Measurements from ENCODE around the gene COQ7. TPM values are rescaled to one million over a fixed set of nuclear protein-coding genes. Genes with fewer than 3 reads are reported as not detected.
A peak's percentile ranks its signal among the peaks of the same experiment; 100 is the strongest.

The COQ7 gene
- total RNA-seq, 1 donor from 2014 or later = 22.0 TPM

DNA sequence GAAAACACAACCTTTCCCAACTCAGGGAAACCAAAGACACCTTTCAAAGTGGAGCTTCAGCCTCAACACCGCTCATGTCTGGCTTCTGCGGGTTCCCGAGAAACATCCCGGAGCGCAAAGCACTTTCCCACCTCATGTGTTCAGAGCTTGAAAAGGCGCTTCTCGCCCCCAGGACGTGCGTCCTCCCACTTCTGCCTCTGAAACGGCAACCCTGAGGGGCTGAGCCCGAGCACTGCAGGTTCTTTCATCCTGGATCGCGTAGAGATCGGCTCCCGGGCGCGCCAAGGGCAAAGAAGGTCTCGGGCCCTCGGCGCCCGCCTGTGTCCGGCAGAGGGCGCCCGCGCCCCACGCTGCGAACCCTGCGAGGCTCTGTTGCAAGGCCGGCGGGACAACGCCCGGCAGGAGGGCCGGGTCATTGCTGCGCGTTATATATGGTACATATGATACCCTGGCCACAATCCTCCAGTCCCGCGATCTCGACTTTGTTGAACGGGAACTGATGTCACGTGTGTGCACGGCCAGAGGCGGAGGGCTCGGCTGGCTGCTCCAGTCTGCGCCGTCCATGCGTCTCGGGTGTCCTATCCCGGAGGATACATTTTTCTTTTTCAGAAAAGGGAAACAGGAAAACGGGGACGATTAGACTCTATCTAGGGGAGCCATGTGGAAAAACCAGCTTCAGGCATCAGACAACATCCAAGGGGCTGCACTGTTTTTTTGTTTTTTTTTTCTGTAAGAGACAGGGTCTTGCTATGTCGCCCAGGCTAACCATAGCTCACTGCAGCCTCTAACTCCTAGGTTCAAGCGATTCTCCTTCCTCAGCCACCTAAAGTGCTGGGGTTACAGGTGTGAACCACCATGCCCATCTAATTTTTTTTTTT is 19.1 kb downstream of the COQ7 start:
- TF ChIP-seq, protein P1, sequence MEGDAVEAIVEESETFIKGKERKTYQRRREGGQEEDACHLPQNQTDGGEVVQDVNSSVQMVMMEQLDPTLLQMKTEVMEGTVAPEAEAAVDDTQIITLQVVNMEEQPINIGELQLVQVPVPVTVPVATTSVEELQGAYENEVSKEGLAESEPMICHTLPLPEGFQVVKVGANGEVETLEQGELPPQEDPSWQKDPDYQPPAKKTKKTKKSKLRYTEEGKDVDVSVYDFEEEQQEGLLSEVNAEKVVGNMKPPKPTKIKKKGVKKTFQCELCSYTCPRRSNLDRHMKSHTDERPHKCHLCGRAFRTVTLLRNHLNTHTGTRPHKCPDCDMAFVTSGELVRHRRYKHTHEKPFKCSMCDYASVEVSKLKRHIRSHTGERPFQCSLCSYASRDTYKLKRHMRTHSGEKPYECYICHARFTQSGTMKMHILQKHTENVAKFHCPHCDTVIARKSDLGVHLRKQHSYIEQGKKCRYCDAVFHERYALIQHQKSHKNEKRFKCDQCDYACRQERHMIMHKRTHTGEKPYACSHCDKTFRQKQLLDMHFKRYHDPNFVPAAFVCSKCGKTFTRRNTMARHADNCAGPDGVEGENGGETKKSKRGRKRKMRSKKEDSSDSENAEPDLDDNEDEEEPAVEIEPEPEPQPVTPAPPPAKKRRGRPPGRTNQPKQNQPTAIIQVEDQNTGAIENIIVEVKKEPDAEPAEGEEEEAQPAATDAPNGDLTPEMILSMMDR (IDR thresholded peaks at IDR 0.05; ENCODE audit: insufficient read depth, low read length, poor library complexity, severe bottlenecking) = peak; percentile 88
- Histone ChIP-seq H3K4me3 (ENCODE audit: low read depth, low read length) (peak overlapping the region; percentile 40), H3K36me3 (ENCODE audit: control insufficient read depth, insufficient read depth, low read length) (no peaks in the 10 kb centered on the region), H3K27me3 (ENCODE audit: control insufficient read depth, insufficient read depth, low read length) (no peaks in the 10 kb centered on the region)
- DNase-seq (ENCODE audit: low read depth) = no peak

DNA sequence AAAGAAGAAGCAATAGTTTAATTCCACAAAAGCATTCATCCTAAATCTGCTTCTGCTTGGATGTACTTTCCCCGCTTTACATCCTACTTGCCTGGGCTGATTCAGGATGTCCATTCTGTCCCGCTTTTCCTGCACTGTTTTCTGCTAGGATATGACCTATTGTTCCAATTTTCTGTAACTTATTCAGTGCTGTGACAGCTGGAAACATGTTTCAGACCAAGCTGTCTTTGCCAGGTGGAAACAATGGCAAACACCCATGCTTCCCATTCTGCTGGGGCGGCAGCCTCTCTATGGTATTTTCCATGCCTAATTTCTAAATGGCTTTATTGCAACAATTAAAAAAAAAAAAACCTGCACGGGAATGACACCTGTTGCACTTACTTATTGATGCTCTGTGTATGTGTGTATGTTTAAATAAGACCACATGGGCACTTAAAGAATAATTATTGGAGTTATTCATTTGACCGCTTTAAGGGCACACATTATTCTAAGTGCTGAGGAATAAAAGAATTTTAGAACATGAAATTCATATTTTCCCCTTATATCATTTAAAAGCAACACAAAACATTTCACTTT is 21.0 kb downstream of the COQ7 start:
- no peak overlapping the region for H3K4me3 ChIP-seq (ENCODE audit: low read depth, low read length)

DNA sequence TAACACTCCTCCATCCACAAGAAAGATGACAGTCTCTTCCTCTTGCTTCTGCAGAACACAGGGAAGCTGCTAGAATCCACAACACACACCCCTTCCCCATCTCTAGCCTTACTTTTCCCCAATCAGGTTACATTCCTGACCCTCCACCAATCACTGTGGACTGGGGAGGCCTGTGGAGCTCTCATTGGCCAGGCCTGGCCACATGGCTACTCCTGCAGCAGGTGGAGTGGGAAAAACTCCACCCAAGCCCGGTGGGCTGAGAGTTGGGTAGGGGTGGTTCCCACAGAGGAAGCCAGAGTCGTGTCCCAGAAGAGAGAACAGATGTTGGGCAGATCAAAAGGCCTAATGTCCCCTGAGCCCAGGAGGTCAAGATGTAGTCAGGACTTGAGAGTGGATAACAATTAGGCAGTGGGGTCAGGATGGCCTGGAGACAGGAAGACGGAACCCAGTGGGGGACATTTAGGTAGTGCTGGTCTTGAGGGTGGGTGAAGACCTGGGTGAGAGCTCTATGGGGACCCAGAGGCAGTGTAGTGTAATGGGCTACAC is 22.1 kb downstream of the COQ7 start:
- no peak overlapping the region for H3K4me3 ChIP-seq (ENCODE audit: low read depth, low read length)
- no peaks in the 10 kb centered on the region for H3K36me3 ChIP-seq (ENCODE audit: control insufficient read depth, insufficient read depth, low read length)
- no peak for DNase-seq (ENCODE audit: low read depth)
- no peaks in the 10 kb centered on the region for H3K27me3 ChIP-seq (ENCODE audit: control insufficient read depth, insufficient read depth, low read length)
- TF ChIP-seq, protein P1 (IDR thresholded peaks at IDR 0.05; ENCODE audit: insufficient read depth, low read length, poor library complexity, severe bottlenecking) = no peak

More for the DNA sequence above, 21.0 kb downstream of the COQ7 start:
- no peaks in the 10 kb centered on the region for H3K27me3 ChIP-seq (ENCODE audit: control insufficient read depth, insufficient read depth, low read length)
- H3K36me3 ChIP-seq (ENCODE audit: control insufficient read depth, insufficient read depth, low read length) = no peaks in the 10 kb centered on the region
- TF ChIP-seq, protein P1 (IDR thresholded peaks at IDR 0.05; ENCODE audit: insufficient read depth, low read length, poor library complexity, severe bottlenecking) = no peak
- no peak for DNase-seq (ENCODE audit: low read depth)

DNA sequence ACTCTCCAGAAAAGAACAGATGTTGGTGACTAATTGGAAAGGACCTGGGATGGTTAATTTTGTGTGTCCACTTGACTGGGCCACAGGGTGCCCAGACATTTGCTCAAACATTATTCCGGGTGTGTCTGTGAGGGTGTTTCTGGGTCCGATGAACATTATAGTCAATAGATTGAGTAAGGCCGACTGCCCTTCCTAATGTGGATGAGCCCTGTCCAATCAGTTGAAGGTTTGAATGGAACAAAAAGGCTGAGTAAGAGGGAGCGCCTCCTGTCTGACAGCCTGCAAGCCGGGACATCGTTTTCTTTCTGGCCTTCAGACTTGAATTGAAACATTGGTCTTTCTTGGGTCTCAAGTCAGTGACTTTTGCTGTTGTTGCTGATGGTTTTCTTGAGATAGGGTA is 23.5 kb downstream of the COQ7 start:
- TF ChIP-seq, protein P1 (IDR thresholded peaks at IDR 0.05; ENCODE audit: insufficient read depth, low read length, poor library complexity, severe bottlenecking) = no peak
- Histone ChIP-seq H3K4me3 (ENCODE audit: low read depth, low read length) (no peak overlapping the region), H3K27me3 (ENCODE audit: control insufficient read depth, insufficient read depth, low read length) (no peaks in the 10 kb centered on the region), H3K36me3 (ENCODE audit: control insufficient read depth, insufficient read depth, low read length) (no peaks in the 10 kb centered on the region)
- no peak for DNase-seq (ENCODE audit: low read depth)

DNA sequence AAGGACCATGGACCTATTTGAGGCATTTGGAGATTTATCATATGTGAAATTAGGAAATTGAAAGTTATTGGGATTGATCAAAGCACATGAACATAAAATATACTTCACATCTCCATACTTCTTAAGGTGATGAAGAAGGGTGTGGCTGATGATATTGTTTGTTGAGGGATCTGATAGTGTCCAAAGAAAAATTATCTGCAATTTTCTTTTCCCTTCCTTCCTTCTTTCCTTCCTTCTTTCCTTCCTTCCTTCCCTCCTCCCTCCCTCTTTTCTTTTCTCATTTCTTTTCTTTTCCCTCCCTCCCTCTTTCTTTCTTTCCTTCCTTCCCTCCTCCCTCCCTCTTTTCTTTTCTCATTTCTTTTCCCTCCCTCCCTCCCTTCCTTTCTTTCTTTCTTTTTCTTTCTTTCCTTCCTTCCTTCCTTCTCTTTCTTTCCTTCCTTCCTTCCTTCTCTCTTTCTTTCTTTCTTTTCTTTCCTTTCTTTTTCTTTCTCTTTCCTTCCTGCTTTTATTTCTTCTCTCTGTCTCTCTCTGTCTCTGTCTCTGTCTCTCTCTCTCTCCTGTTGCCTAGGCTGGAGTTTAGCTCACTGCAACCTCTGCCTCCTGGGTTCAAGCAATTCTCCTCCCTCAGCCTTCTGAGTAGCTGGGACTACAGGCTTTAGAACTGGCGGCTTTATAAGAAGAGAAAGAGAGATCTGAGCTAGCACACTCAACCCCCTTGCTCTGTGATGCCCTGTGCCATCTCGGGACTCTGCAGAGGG is 25.4 kb downstream of the COQ7 start:
- TF ChIP-seq, protein P1 (IDR thresholded peaks at IDR 0.05; ENCODE audit: insufficient read depth, low read length, poor library complexity, severe bottlenecking) = no peak
- Histone ChIP-seq H3K4me3 (ENCODE audit: low read depth, low read length) (no peak overlapping the region), H3K27me3 (ENCODE audit: control insufficient read depth, insufficient read depth, low read length) (no peaks in the 10 kb centered on the region), H3K36me3 (ENCODE audit: control insufficient read depth, insufficient read depth, low read length) (no peaks in the 10 kb centered on the region)
- no peak for DNase-seq (ENCODE audit: low read depth)
